ENCODE data around the gene PLEKHM2. TPM values are rescaled to one million over a fixed set of nuclear protein-coding genes. Genes with fewer than 3 reads are reported as not detected.

Gene PLEKHM2
- total RNA-seq, 1 donor from 2014 or later: 88.1 TPM

DNA sequence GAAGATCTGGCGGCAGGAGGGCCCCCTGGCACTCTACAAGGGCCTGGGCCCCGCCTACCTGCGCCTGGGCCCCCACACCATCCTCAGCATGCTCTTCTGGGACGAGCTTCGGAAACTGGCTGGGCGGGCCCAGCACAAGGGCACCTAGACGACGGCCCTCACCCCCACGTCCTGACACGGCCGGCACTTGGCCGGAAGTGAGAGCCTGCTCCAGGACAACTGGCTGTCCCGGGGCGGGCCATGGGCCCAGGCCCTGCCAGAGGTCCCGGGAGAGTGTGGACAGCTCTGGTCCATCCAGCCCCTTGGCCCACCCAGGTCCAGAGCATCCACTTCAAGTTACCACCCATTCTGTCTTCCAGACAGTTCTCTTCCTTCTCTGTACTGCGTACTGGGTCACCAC is 55.1 kb downstream of the PLEKHM2 start:
- no peak overlapping the region for H3K27ac Mint-ChIP-seq (ENCODE audit: unreplicated experiment)

DNA sequence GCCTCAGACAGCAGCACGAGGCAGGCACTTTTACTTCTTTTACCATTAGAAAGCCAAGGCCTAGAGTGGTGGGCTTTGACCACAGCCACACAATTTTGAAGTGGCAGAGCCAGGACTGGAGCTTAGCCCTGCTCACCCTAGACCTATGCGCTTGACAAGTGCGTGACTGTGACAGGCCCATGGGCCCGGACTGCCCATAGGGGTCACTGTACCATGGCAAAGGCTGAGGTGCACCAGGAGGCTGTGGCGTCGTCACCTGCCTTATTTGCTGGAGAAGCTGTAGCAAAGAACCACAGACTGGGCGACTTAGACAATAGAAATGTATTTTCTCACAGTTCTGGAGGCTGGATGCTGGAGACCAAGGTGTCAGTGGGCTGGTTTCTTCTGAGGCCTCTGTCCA is 55.6 kb downstream of the PLEKHM2 start:
- Mint-ChIP-seq H3K27ac (ENCODE audit: unreplicated experiment) (no peak overlapping the region), H3K36me3 (ENCODE audit: unreplicated experiment) (no peaks in the 10 kb centered on the region)
- TF ChIP-seq, protein P1, sequence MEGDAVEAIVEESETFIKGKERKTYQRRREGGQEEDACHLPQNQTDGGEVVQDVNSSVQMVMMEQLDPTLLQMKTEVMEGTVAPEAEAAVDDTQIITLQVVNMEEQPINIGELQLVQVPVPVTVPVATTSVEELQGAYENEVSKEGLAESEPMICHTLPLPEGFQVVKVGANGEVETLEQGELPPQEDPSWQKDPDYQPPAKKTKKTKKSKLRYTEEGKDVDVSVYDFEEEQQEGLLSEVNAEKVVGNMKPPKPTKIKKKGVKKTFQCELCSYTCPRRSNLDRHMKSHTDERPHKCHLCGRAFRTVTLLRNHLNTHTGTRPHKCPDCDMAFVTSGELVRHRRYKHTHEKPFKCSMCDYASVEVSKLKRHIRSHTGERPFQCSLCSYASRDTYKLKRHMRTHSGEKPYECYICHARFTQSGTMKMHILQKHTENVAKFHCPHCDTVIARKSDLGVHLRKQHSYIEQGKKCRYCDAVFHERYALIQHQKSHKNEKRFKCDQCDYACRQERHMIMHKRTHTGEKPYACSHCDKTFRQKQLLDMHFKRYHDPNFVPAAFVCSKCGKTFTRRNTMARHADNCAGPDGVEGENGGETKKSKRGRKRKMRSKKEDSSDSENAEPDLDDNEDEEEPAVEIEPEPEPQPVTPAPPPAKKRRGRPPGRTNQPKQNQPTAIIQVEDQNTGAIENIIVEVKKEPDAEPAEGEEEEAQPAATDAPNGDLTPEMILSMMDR (IDR thresholded peaks at IDR 0.05): peak; percentile 4

More for the DNA sequence above, 55.1 kb downstream of the PLEKHM2 start:
- no peaks in the 10 kb centered on the region for H3K9me3 Mint-ChIP-seq (ENCODE audit: unreplicated experiment)
- H3K4me1 Mint-ChIP-seq (ENCODE audit: unreplicated experiment): peaks cover 9% of the 10 kb centered on the region
- TF ChIP-seq, protein P1 (IDR thresholded peaks at IDR 0.05): no peak
- no peak for DNase-seq (ENCODE audit: extremely low spot score, unreplicated experiment)
- H3K27me3 Mint-ChIP-seq (ENCODE audit: unreplicated experiment): no peaks in the 10 kb centered on the region
- no peaks in the 10 kb centered on the region for H3K36me3 Mint-ChIP-seq (ENCODE audit: unreplicated experiment)
- H3K4me3 Mint-ChIP-seq (ENCODE audit: unreplicated experiment): no peak overlapping the region

DNA sequence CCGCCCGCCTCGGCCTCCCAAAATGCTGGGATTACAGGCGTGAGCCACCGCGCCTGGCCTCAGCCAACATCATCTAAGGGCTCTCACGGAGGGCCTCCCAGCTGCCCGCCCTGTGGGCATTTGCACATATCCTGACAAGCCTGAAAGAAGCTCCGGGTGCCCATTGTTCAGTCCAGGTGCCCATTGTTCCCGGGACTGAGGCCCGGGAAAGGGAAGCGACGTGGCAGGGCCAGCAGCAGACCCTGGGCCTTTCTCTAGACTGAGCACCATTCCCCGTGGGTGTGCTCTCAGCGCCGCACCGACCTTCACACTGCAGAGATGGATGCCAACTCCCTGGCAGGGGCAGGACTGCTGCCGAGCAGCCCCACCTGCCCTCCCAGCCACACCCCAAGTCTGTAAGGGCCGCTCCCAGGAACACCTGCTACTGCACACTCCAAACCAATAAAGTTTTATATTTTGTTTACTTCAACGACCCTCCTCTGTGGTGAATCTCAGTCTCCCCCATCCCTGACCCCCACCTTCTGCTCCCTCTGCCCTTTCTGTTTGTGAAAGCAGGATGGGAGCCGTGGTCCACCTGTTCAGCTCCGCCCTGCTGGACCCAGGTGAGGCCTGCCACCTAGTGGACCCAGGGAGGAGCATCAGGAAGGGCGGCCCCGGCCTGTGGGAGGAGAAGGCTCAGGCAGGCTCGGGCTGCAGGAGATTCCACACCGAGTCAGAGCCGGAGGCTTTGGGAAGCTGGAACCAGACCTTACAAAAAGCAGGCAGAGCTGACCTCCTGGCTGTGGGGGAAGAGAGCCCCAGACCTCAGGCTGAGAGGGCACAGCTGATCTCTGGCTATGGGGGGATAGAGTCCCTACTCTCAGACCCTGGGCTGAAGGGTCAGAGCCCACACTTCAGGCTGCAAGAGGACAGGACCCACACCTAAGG is 57.1 kb downstream of the PLEKHM2 start:
- no peak overlapping the region for H3K27ac Mint-ChIP-seq (ENCODE audit: unreplicated experiment)
- H3K36me3 Mint-ChIP-seq (ENCODE audit: unreplicated experiment): no peaks in the 10 kb centered on the region
- DNase-seq (ENCODE audit: extremely low spot score, unreplicated experiment): no peak
- H3K4me3 Mint-ChIP-seq (ENCODE audit: unreplicated experiment): no peak overlapping the region
- peaks cover 11% of the 10 kb centered on the region for H3K4me1 Mint-ChIP-seq (ENCODE audit: unreplicated experiment)
- TF ChIP-seq, protein P1 (IDR thresholded peaks at IDR 0.05): peak; percentile 79
- no peaks in the 10 kb centered on the region for H3K27me3 Mint-ChIP-seq (ENCODE audit: unreplicated experiment)
- no peaks in the 10 kb centered on the region for H3K9me3 Mint-ChIP-seq (ENCODE audit: unreplicated experiment)

More for the DNA sequence above, 55.6 kb downstream of the PLEKHM2 start:
- Mint-ChIP-seq H3K9me3 (ENCODE audit: unreplicated experiment) (no peaks in the 10 kb centered on the region), H3K4me3 (ENCODE audit: unreplicated experiment) (no peak overlapping the region), H3K27me3 (ENCODE audit: unreplicated experiment) (no peaks in the 10 kb centered on the region), H3K4me1 (ENCODE audit: unreplicated experiment) (peaks cover 10% of the 10 kb centered on the region)
- DNase-seq (ENCODE audit: extremely low spot score, unreplicated experiment): no peak

DNA sequence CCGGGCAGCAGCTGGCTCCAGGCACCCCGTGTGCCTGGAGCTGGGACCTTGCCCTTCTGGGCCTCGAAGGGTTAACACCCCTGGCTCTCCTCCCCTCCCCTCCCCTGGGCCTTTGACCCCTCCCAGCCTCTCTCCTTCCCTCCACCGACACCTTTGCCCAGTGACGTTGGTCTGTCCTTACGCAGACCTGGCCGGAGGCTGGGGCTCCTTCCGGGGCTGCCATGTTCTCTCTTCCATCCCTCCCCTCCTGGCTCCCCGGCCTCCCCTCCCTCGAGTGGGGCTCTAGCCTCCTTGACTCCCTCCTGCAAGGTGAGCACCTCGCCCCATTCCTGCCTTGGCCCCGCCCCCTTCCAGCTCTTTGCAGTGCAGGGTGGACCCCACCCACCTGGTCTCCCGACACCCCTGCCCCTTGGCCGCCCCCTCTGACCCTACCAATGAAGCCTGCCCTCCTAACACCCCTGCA is 58.2 kb downstream of the PLEKHM2 start, which contains the start of gene TMEM82:
Gene TMEM82 (plus strand): TSS at position 161 of the 463 bp plus-strand sequence. CDS start 61 bp downstream, at position 222.
- no peaks in the 10 kb centered on the region for H3K36me3 Mint-ChIP-seq (ENCODE audit: unreplicated experiment)
- DNase-seq (ENCODE audit: extremely low spot score, unreplicated experiment): no peak
- H3K27me3 Mint-ChIP-seq (ENCODE audit: unreplicated experiment): no peaks in the 10 kb centered on the region
- TF ChIP-seq, protein P1 (IDR thresholded peaks at IDR 0.05): no peak
- H3K4me1 Mint-ChIP-seq (ENCODE audit: unreplicated experiment): peaks cover 17% of the 10 kb centered on the region
- H3K4me3 Mint-ChIP-seq (ENCODE audit: unreplicated experiment): no peak within 1 kb of the TSS
- H3K27ac Mint-ChIP-seq (ENCODE audit: unreplicated experiment): no peak within 1 kb of the TSS
- H3K9me3 Mint-ChIP-seq (ENCODE audit: unreplicated experiment): no peaks in the 10 kb centered on the region

DNA sequence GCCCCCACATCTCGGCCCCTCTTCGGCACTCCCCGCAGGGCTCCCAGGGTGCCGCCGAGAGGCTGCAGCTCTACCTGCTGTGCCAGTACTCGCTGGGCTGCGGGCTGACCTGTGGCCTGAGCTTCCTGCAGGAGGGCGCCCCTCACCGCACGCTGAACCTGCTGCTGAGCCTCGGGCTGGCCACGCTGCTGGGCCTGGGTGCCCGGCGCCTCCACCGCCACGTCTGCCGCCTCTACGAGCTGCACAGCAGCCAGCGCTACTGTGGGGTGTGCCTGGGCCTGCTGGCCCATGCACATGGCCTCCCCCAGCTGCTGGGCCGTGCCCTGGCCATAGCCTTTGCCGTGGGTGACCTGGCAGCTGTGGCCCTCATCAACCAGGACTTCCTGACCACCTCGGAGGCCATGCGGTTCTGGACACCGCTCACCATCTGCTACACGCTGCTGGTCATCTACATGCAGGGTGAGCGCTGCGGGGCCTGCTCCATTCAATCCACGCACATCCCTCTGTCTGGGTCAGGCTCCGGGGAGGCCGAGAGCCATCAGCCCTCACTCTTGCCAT is 60.1 kb downstream of the PLEKHM2 start:
- H3K4me3 Mint-ChIP-seq (ENCODE audit: unreplicated experiment): no peak overlapping the region
- DNase-seq (ENCODE audit: extremely low spot score, unreplicated experiment): no peak
- H3K27ac Mint-ChIP-seq (ENCODE audit: unreplicated experiment): no peak overlapping the region
- no peaks in the 10 kb centered on the region for H3K27me3 Mint-ChIP-seq (ENCODE audit: unreplicated experiment)
- H3K9me3 Mint-ChIP-seq (ENCODE audit: unreplicated experiment): no peaks in the 10 kb centered on the region
- H3K36me3 Mint-ChIP-seq (ENCODE audit: unreplicated experiment): no peaks in the 10 kb centered on the region
- TF ChIP-seq, protein P1 (IDR thresholded peaks at IDR 0.05): no peak
- H3K4me1 Mint-ChIP-seq (ENCODE audit: unreplicated experiment): peaks cover 34% of the 10 kb centered on the region
